ENCODE results near the gene LAMA3. TPM values are rescaled to one million over a fixed set of nuclear protein-coding genes. Genes with fewer than 3 reads are reported as not detected.

Gene LAMA3
- total and polyA plus RNA-seq, 2 donors, result 10.4 to 32.3 TPM

DNA sequence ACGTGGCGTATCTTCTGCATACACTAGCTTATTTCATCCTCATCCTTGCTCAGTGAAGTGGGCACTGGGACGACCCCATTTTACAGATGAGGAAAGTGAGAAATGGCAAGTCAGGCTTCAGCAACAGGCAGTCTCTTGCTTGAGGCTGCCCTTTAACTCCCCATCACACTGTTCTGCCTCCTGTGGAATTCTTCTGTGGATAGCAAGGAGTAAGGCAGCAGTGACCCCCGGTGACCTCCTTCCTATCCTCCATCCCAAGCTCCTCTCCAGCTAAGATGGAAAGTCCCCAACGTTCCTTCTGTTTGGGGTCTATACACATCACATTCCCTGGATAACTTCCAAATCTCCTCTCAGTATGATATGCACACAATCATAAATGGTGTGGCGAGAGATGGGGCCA, 37.0 kb upstream of the LAMA3 start:
- H3K27ac ChIP-seq (ENCODE audit: low read depth), result no peak overlapping the region
- no peaks in the 10 kb centered on the region for H3K4me1 ChIP-seq (ENCODE audit: insufficient read depth)
- H3K4me3 ChIP-seq (ENCODE audit: low read depth, low read length), result no peak overlapping the region
- WGBS, result 75% methylated on average over 6 of the region's 6 CpGs
- H3K36me3 ChIP-seq (ENCODE audit: insufficient read depth), result no peaks in the 10 kb centered on the region
- DNase-seq (ENCODE audit: extremely low spot score), result no peak

DNA sequence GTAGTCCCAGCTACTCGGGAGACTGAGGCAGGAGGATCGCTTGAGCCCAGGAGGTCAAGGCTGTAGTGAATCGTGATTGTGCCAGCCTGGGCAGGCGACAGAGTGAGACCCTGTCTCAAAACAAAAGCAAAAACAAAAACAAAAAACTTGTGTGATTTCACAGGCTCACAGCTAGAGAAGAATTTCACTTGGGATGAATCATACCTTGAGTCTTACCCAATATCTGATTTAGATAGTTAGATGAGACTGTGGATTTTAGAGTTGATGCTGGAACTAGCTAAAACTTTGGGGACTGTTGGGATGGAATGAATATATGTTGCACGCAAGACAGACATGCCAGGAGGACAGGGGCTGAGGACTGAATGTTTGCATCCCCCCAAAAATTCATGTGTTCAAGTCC, 31.0 kb upstream of the LAMA3 start:
- no peak for DNase-seq (ENCODE audit: extremely low spot score)
- H3K4me3 ChIP-seq (ENCODE audit: low read depth, low read length), result no peak overlapping the region
- WGBS, result 94% methylated on average over 5 of the region's 5 CpGs
- H3K4me1 ChIP-seq (ENCODE audit: insufficient read depth), result peaks cover 2% of the 10 kb centered on the region
- H3K27ac ChIP-seq (ENCODE audit: low read depth), result no peak overlapping the region
- H3K36me3 ChIP-seq (ENCODE audit: insufficient read depth), result no peaks in the 10 kb centered on the region

- Histone ChIP-seq H3K36me3 (ENCODE audit: insufficient read depth) (no peaks in the 10 kb centered on the region), H3K27ac (ENCODE audit: low read depth) (no peak overlapping the region), H3K4me3 (ENCODE audit: low read depth, low read length) (peak overlapping the region; percentile 68), H3K4me1 (ENCODE audit: insufficient read depth) (peaks cover 2% of the 10 kb centered on the region)
- DNase-seq (ENCODE audit: extremely low spot score), result no peak
- WGBS, result 49% methylated on average over 9 of the region's 9 CpGs
Observed at GRCh38 chr18:23661735-23662308, 27.4 kb upstream of the LAMA3 start.

DNA sequence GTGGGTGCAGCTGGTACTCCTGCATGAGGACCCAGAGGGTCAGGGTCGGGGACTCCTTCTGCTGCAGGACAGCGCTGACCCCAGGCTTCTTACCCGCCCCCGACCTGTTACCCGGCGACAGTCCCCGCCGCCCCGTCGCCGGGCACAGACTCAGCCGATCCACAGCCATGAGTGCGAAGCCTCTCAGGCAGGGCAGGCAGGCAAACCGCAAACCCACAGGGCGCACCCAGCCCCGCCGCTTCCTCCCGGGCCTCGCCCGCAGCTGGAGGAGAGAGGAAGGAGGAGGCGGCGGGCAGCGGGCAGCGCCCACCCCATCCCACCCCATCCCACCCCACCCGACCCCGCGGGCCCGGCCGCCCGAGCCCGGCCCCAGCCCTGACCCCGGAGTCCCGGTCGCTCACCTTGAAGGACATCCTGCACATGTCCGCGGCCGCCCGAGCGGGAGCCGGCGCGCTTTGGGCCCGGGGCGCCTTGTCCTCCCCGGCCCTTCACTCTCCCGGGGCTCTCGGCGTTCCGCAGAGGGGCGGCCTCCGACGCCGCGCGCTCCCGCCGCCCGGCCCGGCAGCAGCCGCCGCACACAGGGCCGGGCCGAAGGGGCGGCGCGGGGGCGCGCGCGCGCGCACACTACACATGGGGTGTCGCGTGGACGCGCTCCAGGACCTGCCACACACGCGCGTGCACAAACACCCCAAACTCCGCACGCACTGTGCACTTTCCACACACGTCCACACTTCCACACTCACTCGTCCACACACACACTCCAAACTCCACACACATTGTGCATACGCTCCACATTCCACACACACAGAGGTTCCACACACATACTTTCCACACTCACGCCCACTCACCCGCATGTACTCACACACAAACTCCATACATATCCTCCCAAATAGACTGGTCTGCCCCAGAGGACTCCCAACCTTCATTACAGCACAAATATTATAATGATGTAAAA, 26.7 kb upstream of the LAMA3 start, which contains the start of gene ANKRD29:
Gene ANKRD29, minus strand, starts transcription at position 603 of the 955 bp plus-strand sequence. Its CDS starts 181 bp downstream, at position 422.
- Histone ChIP-seq H3K36me3 (ENCODE audit: insufficient read depth) (no peaks in the 10 kb centered on the region), H3K4me3 (ENCODE audit: low read depth, low read length) (peak within 1 kb of the TSS; percentile 68), H3K27ac (ENCODE audit: low read depth) (no peak within 1 kb of the TSS), H3K4me1 (ENCODE audit: insufficient read depth) (peaks cover 2% of the 10 kb centered on the region)
- DNase-seq (ENCODE audit: extremely low spot score), result no peak
- 2% methylated on average over 85 of the region's 86 CpGs for WGBS

GRCh38 chr18:23664674-23665073, 24.6 kb upstream of the LAMA3 start:
- no peak overlapping the region for H3K27ac ChIP-seq (ENCODE audit: low read depth)
- WGBS, result 38% methylated on average over 6 of the region's 6 CpGs
- no peak overlapping the region for H3K4me3 ChIP-seq (ENCODE audit: low read depth, low read length)
- DNase-seq (ENCODE audit: extremely low spot score), result no peak
- H3K4me1 ChIP-seq (ENCODE audit: insufficient read depth), result peaks cover 2% of the 10 kb centered on the region
- no peaks in the 10 kb centered on the region for H3K36me3 ChIP-seq (ENCODE audit: insufficient read depth)

DNA sequence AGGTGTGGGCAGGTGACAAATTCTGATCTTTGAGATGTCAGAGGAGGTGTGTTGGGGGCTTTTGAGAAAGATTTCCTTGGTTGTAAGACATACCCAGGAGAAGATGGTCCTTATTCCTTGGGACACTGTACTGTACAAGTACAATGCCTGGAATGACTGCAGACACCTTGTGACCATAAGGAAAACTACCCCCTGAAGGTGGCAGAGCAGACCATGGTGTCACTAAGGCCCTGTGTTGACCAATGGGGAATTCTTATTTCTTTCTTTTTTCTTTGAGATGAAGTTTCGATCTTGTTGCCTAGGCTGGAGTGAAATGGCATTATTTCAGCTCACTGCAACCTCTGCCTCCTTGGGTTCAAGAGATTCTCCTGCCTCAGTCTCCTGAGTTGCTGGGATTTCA, 22.1 kb upstream of the LAMA3 start:
- Histone ChIP-seq H3K4me3 (ENCODE audit: low read depth, low read length) (no peak overlapping the region), H3K4me1 (ENCODE audit: insufficient read depth) (peaks cover 2% of the 10 kb centered on the region), H3K36me3 (ENCODE audit: insufficient read depth) (no peaks in the 10 kb centered on the region), H3K27ac (ENCODE audit: low read depth) (no peak overlapping the region)
- WGBS, result 90% methylated on average over 1 of the region's 1 CpG
- no peak for DNase-seq (ENCODE audit: extremely low spot score)

GRCh38 chr18:23668731-23669130, 20.5 kb upstream of the LAMA3 start:
- DNase-seq (ENCODE audit: extremely low spot score), result no peak
- Histone ChIP-seq H3K4me1 (ENCODE audit: insufficient read depth) (no peaks in the 10 kb centered on the region), H3K4me3 (ENCODE audit: low read depth, low read length) (no peak overlapping the region), H3K27ac (ENCODE audit: low read depth) (no peak overlapping the region), H3K36me3 (ENCODE audit: insufficient read depth) (no peaks in the 10 kb centered on the region)
- WGBS, result 39% methylated on average over 4 of the region's 4 CpGs

- H3K27ac ChIP-seq (ENCODE audit: low read depth), result no peak overlapping the region
- no peak overlapping the region for H3K4me3 ChIP-seq (ENCODE audit: low read depth, low read length)
- DNase-seq (ENCODE audit: extremely low spot score), result no peak
- no peaks in the 10 kb centered on the region for H3K4me1 ChIP-seq (ENCODE audit: insufficient read depth)
- WGBS, result 84% methylated on average over 8 of the region's 8 CpGs
- no peaks in the 10 kb centered on the region for H3K36me3 ChIP-seq (ENCODE audit: insufficient read depth)
Observed at GRCh38 chr18:23669202-23669766, 20.0 kb upstream of the LAMA3 start.

DNA sequence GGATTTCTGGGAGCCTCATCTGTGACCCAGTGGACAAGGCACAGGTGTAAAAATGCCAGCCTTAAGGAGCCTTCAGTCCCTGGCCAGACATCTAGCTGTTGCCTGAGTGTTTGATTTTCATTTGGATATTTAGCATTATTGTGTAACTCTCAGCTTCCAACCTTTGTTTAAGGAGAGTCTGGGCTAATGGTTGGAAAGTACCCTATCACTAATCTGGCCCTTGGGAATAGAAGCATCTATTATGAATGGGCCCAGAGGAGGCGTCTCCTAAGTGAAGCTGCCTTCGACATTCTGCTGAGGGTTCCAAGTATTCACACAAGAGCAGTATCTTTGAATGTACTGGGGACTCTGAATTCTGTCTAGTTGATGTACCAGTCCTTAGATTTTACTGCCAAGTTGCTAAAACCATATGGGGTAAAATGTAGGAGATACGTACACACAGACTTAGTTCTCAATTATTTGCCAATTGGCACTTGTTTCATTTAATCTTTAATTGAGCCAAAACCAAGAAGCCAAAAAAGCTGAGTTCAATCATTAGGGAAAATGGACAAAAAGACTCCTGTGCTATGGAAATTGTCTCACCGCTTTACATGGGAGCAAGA, 19.3 kb upstream of the LAMA3 start:
- WGBS, result 84% methylated on average over 4 of the region's 4 CpGs
- DNase-seq (ENCODE audit: extremely low spot score), result no peak
- no peak overlapping the region for H3K27ac ChIP-seq (ENCODE audit: low read depth)
- H3K36me3 ChIP-seq (ENCODE audit: insufficient read depth), result no peaks in the 10 kb centered on the region
- H3K4me3 ChIP-seq (ENCODE audit: low read depth, low read length), result no peak overlapping the region
- H3K4me1 ChIP-seq (ENCODE audit: insufficient read depth), result no peaks in the 10 kb centered on the region

- H3K36me3 ChIP-seq (ENCODE audit: insufficient read depth), result no peaks in the 10 kb centered on the region
- H3K4me1 ChIP-seq (ENCODE audit: insufficient read depth), result no peaks in the 10 kb centered on the region
- no peak for DNase-seq (ENCODE audit: extremely low spot score)
- H3K27ac ChIP-seq (ENCODE audit: low read depth), result no peak overlapping the region
- WGBS, result 64% methylated on average over 1 of the region's 1 CpG
- H3K4me3 ChIP-seq (ENCODE audit: low read depth, low read length), result no peak overlapping the region
Observed at GRCh38 chr18:23671564-23671963, 17.7 kb upstream of the LAMA3 start.

DNA sequence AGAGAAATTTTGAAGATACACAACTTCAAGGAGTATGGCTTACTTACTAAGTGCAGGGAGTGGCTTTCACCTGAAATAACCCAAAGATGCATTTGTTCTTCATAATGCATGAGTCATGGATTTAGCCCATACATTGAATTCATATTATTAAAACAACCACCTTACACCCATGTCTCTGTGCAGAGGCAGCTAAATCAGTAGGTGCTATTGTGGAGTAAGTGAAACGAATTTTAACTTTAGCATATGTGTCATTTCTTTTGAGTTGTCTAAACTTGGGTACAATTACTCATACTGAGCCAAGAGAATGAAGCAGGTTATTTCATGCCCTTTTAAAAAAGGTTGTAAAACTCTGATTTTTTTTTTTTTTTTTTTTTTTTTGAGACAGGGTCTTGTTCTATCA, 15.5 kb upstream of the LAMA3 start:
- DNase-seq (ENCODE audit: extremely low spot score), result no peak
- Histone ChIP-seq H3K4me1 (ENCODE audit: insufficient read depth) (no peaks in the 10 kb centered on the region), H3K27ac (ENCODE audit: low read depth) (no peak overlapping the region), H3K4me3 (ENCODE audit: low read depth, low read length) (no peak overlapping the region), H3K36me3 (ENCODE audit: insufficient read depth) (no peaks in the 10 kb centered on the region)
- 71% methylated on average over 1 of the region's 1 CpG for WGBS

DNA sequence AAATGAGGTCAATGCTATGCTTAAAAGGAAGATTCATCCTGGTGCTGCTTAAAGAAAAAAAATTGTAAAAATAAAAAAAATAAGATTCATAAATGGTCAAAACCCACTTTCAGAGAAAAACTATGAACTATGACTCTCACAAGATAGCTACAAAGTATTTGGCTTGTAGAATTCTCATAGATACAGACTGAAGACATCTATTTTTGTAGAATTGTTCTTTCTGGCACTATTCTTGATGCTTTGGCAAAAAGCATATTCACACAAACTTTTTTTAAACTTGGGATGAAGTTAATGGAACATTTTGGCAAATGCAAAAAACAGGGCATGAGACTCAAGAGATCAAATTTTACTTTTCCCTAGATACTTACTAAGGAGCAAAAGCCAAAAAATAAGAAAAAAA, 14.0 kb upstream of the LAMA3 start:
- Histone ChIP-seq H3K4me3 (ENCODE audit: low read depth, low read length) (no peak overlapping the region), H3K27ac (ENCODE audit: low read depth) (no peak overlapping the region), H3K36me3 (ENCODE audit: insufficient read depth) (no peaks in the 10 kb centered on the region), H3K4me1 (ENCODE audit: insufficient read depth) (no peaks in the 10 kb centered on the region)
- DNase-seq (ENCODE audit: extremely low spot score), result no peak

DNA sequence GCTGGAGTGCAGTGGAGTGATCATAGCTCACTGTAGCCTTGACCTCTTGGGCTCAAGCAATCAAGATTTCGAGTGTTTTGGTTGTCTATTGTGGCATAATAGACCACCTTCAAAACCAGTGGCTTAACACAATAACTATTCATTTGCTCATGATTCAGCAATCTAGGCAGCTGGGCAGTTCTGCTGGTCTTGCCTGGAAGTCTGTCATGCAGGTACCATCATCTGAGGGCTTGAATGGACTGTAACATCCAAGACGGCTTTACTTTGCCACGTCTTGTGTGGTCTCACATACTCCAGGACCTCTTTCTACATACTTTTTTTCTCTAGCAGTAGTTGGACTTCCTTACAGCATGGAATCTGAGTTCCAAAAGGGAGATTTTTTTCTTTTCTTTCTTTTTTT, 13.4 kb upstream of the LAMA3 start:
- Histone ChIP-seq H3K4me1 (ENCODE audit: insufficient read depth) (no peaks in the 10 kb centered on the region), H3K36me3 (ENCODE audit: insufficient read depth) (no peaks in the 10 kb centered on the region), H3K27ac (ENCODE audit: low read depth) (no peak overlapping the region), H3K4me3 (ENCODE audit: low read depth, low read length) (no peak overlapping the region)
- DNase-seq (ENCODE audit: extremely low spot score), result no peak
- WGBS, result 89% methylated on average over 3 of the region's 3 CpGs

- no peaks in the 10 kb centered on the region for H3K4me1 ChIP-seq (ENCODE audit: insufficient read depth)
- no peak overlapping the region for H3K4me3 ChIP-seq (ENCODE audit: low read depth, low read length)
- whole genome bisulfite sequencing, result 73% methylated on average over 2 of the region's 2 CpGs
- no peak for DNase-seq (ENCODE audit: extremely low spot score)
- H3K36me3 ChIP-seq (ENCODE audit: insufficient read depth), result no peaks in the 10 kb centered on the region
- H3K27ac ChIP-seq (ENCODE audit: low read depth), result no peak overlapping the region
Observed at GRCh38 chr18:23682045-23682444, 7.2 kb upstream of the LAMA3 start.

Measured in urinary bladder (tissue), 4 donors.